ENCODE measurements around the gene NTSR1. TPM values are rescaled to one million over a fixed set of nuclear protein-coding genes. Genes with fewer than 3 reads are reported as not detected.

The NTSR1 gene
- total RNA-seq, 2 donors from 2014 or later = not detected

Other genes with a start within 250 kb of the NTSR1 start
- gene GATA5, start 232.8 kb upstream of the NTSR1 start, total RNA-seq = not detected
- gene SLCO4A1, start 66.3 kb upstream of the NTSR1 start, total RNA-seq = 10 to 100 TPM; 41.1 to 53.6 TPM
- 10 to 100 TPM; 16.0 to 20.5 TPM for gene MRGBP, start 87.6 kb downstream of the NTSR1 start, total RNA-seq
- 10 to 100 TPM; 42.3 to 52.6 TPM for gene OGFR, start 96.0 kb downstream of the NTSR1 start, total RNA-seq
- not detected for gene COL9A3, start 108.2 kb downstream of the NTSR1 start, total RNA-seq
- gene TCFL5, start 153.0 kb downstream of the NTSR1 start, total RNA-seq = 1 to 10 TPM; 3.4 to 3.7 TPM
- 10 to 100 TPM; 51.4 to 51.5 TPM for gene DIDO1, start 217.7 kb downstream of the NTSR1 start, total RNA-seq
- 10 to 100 TPM; 32.7 to 34.6 TPM for gene GID8, start 229.3 kb downstream of the NTSR1 start, total RNA-seq
- gene SLC17A9, start 243.9 kb downstream of the NTSR1 start, total RNA-seq = 1 to 10 TPM; 5.2 to 7.0 TPM

Measured in activated T-helper 17 cell treated with anti-CD3 and anti-CD28 coated beads, Interleukin-2, amount 50 U/mL, for 72 hours (primary cell).